PC-3 (cell line): ENCODE data around the gene ADGRV1.

Experiments used
- CTCF ChIP-seq: fragments of 300-600 bp; sonication (generic); conservative IDR thresholded peaks from 2 replicates; pipeline ENCODE4 v1.5.1; 2017; ENCODE audit warnings: antibody characterized with exemption, low read depth, mild to moderate bottlenecking, low read length
- EZH2 ChIP-seq: fragments of 300-600 bp; sonication (generic); IDR thresholded peaks from one replicate; pipeline ENCODE4 v1.6.1; 2017; ENCODE audit warnings: antibody characterized with exemption, mild to moderate bottlenecking, low read length; ENCODE audit not compliant: unreplicated experiment
- EZH2phosphoT487 ChIP-seq: fragments of 300-600 bp; sonication (generic); IDR thresholded peaks from 2 replicates; pipeline ENCODE4 v1.6.1; 2018; ENCODE audit warnings: mild to moderate bottlenecking, antibody characterized with exemption, low read length, borderline replicate concordance

GRCh38 chr5:90549729-90550275, 8.8 kb upstream of the ADGRV1 start:
- TF ChIP-seq CTCF (no peak), EZH2 (no peak), EZH2phosphoT487 (no peak)
